PC-3 (cell line): ENCODE results near the gene SETBP1.

ENCODE experiments used
- EZH2 ChIP-seq: fragments of 300-600 bp; sonication (generic); IDR thresholded peaks from one replicate; pipeline ENCODE4 v1.6.1; 2017; ENCODE audit warnings: antibody characterized with exemption, mild to moderate bottlenecking, low read length; ENCODE audit not compliant: unreplicated experiment
- TF ChIP-seq, protein P1 (sequence below): fragments of 300-600 bp; sonication (generic); conservative IDR thresholded peaks from 2 replicates; pipeline ENCODE4 v1.5.1; 2017; ENCODE audit warnings: antibody characterized with exemption, low read depth, mild to moderate bottlenecking, low read length

DNA sequence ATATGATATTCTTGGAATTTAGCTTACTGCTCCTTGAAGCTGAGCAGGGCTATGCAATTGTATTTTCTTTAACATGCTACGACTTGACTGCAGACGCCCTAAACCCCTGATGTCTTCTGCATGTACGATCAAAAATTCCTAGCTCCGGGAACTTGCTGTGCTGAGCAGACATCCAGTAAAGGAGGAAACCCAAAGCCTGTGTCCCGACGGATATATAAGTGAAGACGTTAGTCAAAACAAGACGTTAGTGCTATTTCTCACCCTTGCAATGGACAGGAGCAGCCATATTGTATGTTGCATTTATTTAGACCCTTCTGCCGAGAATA, 51.5 kb downstream of the SETBP1 start:
- TF ChIP-seq, protein P1, sequence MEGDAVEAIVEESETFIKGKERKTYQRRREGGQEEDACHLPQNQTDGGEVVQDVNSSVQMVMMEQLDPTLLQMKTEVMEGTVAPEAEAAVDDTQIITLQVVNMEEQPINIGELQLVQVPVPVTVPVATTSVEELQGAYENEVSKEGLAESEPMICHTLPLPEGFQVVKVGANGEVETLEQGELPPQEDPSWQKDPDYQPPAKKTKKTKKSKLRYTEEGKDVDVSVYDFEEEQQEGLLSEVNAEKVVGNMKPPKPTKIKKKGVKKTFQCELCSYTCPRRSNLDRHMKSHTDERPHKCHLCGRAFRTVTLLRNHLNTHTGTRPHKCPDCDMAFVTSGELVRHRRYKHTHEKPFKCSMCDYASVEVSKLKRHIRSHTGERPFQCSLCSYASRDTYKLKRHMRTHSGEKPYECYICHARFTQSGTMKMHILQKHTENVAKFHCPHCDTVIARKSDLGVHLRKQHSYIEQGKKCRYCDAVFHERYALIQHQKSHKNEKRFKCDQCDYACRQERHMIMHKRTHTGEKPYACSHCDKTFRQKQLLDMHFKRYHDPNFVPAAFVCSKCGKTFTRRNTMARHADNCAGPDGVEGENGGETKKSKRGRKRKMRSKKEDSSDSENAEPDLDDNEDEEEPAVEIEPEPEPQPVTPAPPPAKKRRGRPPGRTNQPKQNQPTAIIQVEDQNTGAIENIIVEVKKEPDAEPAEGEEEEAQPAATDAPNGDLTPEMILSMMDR = no peak
- TF ChIP-seq EZH2 = no peak
